Fibroblast of lung (primary cell): ENCODE data around the gene AGK.
"Not testable (repeated sequence)": the region's sequence is repeated elsewhere in the genome, so short reads cannot be mapped to it uniquely, and the experiment has no call there.

ENCODE experiments used
- EZH2 ChIP-seq: IDR thresholded peaks from 2 replicates; pipeline ENCODE4 v1.5.1; 2012; ENCODE audit warnings: low read length, control low read depth, mild to moderate bottlenecking; ENCODE audit errors: missing control alignments
- TF ChIP-seq, protein P1 (sequence below), 2 donors: IDR thresholded peaks in 1 of 2; conservative IDR thresholded peaks in 1 of 2; 1 replicate in 1 of 2; 2 replicates in 1 of 2; pipeline ENCODE4 v1.5.1; 2011 to 2012; ENCODE audit warnings: low read length in 2 of 2, control low read depth in 1 of 2, inconsistent platforms in 1 of 2, low read depth in 1 of 2, mild to moderate bottlenecking in 1 of 2

- TF ChIP-seq EZH2, result not testable (repeated sequence)
- TF ChIP-seq, protein P1, sequence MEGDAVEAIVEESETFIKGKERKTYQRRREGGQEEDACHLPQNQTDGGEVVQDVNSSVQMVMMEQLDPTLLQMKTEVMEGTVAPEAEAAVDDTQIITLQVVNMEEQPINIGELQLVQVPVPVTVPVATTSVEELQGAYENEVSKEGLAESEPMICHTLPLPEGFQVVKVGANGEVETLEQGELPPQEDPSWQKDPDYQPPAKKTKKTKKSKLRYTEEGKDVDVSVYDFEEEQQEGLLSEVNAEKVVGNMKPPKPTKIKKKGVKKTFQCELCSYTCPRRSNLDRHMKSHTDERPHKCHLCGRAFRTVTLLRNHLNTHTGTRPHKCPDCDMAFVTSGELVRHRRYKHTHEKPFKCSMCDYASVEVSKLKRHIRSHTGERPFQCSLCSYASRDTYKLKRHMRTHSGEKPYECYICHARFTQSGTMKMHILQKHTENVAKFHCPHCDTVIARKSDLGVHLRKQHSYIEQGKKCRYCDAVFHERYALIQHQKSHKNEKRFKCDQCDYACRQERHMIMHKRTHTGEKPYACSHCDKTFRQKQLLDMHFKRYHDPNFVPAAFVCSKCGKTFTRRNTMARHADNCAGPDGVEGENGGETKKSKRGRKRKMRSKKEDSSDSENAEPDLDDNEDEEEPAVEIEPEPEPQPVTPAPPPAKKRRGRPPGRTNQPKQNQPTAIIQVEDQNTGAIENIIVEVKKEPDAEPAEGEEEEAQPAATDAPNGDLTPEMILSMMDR (conservative IDR thresholded peaks at IDR 0.05 in 1 of 2, IDR thresholded peaks at IDR 0.05 in 1 of 2; ENCODE audit: low read depth in 1 of 2, low read length in 2 of 2), result not testable (repeated sequence)
Observed at GRCh38 chr7:141557831-141558531, 6.8 kb downstream of the AGK start.
